RWPE1 (cell line): Measurements from ENCODE around the gene SUPT3H.

Experiments used
- CTCF ChIA-PET: fragments of 350-600 bp; sonication (Branson Sonifier 250); formaldehyde crosslinking; extraction: SDS; loops from one replicate; lab custom pipeline; 2021; lab: Yijun Ruan, JAX
- POLR2A ChIA-PET: fragments of 400-600 bp; formaldehyde crosslinking; extraction: SDS; loops from one replicate; lab custom pipeline; 2020; ENCODE audit warnings: antibody characterized with exemption; ENCODE audit not compliant: low non-redundant PET; lab: Yijun Ruan, JAX
- DNase-seq: peaks from one replicate; pipeline ENCODE4 v3.0.0; 2012; ENCODE audit warnings: low spot score
- H3K27ac ChIP-seq: fragments of 450-650 bp; 2 replicates; pipeline ENCODE4 v1.5.1; 2017
- CTCF ChIP-seq: fragments of 450-650 bp; conservative IDR thresholded peaks from 2 replicates; pipeline ENCODE4 v1.5.1; 2017; ENCODE audit warnings: low read depth, mild to moderate bottlenecking

The SUPT3H gene

GRCh38 chr6:44843734-44844133, 534.0 kb downstream of the SUPT3H start:
- ChIA-PET CTCF (interaction anchor here (0.6 kb wide), 1 partner anchor 948 kb away, joined by 3 read pairs; no protein-coding TSS in a partner anchor), POLR2A (no interaction called here)
- no peak for DNase-seq
- TF ChIP-seq CTCF, result no peak
- no peak overlapping the region for H3K27ac ChIP-seq

GRCh38 chr6:44842616-44843015, 535.1 kb downstream of the SUPT3H start:
- CTCF ChIA-PET, result interaction anchor here (0.7 kb wide), 1 partner anchor 27 kb away, joined by 5 read pairs; no protein-coding TSS in a partner anchor

GRCh38 chr6:44841829-44842228, 535.9 kb downstream of the SUPT3H start:
- no peak for DNase-seq
- H3K27ac ChIP-seq, result no peak overlapping the region
- no peak for TF ChIP-seq CTCF
- CTCF ChIA-PET, result no interaction called here
- POLR2A ChIA-PET, result no interaction called here

More at GRCh38 chr6:44842616-44843015, 535.1 kb downstream of the SUPT3H start:
- DNase-seq, result no peak
- no peak overlapping the region for H3K27ac ChIP-seq
- no peak for TF ChIP-seq CTCF
- POLR2A ChIA-PET, result no interaction called here

- no peak for DNase-seq
- TF ChIP-seq CTCF, result no peak
- CTCF ChIA-PET, result no interaction called here
- H3K27ac ChIP-seq, result no peak overlapping the region
- POLR2A ChIA-PET, result no interaction called here
Observed at GRCh38 chr6:44837741-44838140, 540.0 kb downstream of the SUPT3H start.

GRCh38 chr6:44837255-44837654, 540.5 kb downstream of the SUPT3H start:
- DNase-seq, result no peak

GRCh38 chr6:44833248-44833647, 544.5 kb downstream of the SUPT3H start:
- no peak overlapping the region for H3K27ac ChIP-seq
- ChIA-PET CTCF (no interaction called here), POLR2A (no interaction called here)
- TF ChIP-seq CTCF, result no peak
- no peak for DNase-seq

More at GRCh38 chr6:44837255-44837654, 540.5 kb downstream of the SUPT3H start:
- POLR2A ChIA-PET, result no interaction called here
- CTCF ChIA-PET, result no interaction called here
- H3K27ac ChIP-seq, result no peak overlapping the region
- TF ChIP-seq CTCF, result no peak
